Measurements from ENCODE around the gene RSPO4.

The RSPO4 gene

GRCh38 chr20:1003920-1004697 lies 2.0 kb upstream of the RSPO4 start:
- DNase-seq (ENCODE audit: low spot score): no peak
- TF ChIP-seq CTCF (IDR thresholded peaks at IDR 0.05; ENCODE audit: extremely low read depth, missing control alignments): no peak

- DNase-seq (ENCODE audit: low spot score): no peak
Measured at GRCh38 chr20:1002682-1003561, 811 bp upstream of the RSPO4 start.

GRCh38 chr20:1001116-1001515 lies 995 bp downstream of the RSPO4 start:
- no peak for DNase-seq (ENCODE audit: low spot score)
- no peak for TF ChIP-seq CTCF (IDR thresholded peaks at IDR 0.05; ENCODE audit: extremely low read depth, missing control alignments)

More at GRCh38 chr20:1002682-1003561, 811 bp upstream of the RSPO4 start:
- no peak for TF ChIP-seq CTCF (IDR thresholded peaks at IDR 0.05; ENCODE audit: extremely low read depth, missing control alignments)

- DNase-seq (ENCODE audit: low spot score): no peak
- no peak for TF ChIP-seq CTCF (IDR thresholded peaks at IDR 0.05; ENCODE audit: extremely low read depth, missing control alignments)
Measured at GRCh38 chr20:998231-998830, 3.8 kb downstream of the RSPO4 start.

GRCh38 chr20:997486-997885 lies 4.6 kb downstream of the RSPO4 start:
- no peak for DNase-seq (ENCODE audit: low spot score)
- no peak for TF ChIP-seq CTCF (IDR thresholded peaks at IDR 0.05; ENCODE audit: extremely low read depth, missing control alignments)

- no peak for TF ChIP-seq CTCF (IDR thresholded peaks at IDR 0.05; ENCODE audit: extremely low read depth, missing control alignments)
- no peak for DNase-seq (ENCODE audit: low spot score)
Measured at GRCh38 chr20:997016-997415, 5.1 kb downstream of the RSPO4 start.

GRCh38 chr20:995170-995569 lies 6.9 kb downstream of the RSPO4 start:
- no peak for TF ChIP-seq CTCF (IDR thresholded peaks at IDR 0.05; ENCODE audit: extremely low read depth, missing control alignments)
- DNase-seq (ENCODE audit: low spot score): no peak
